Type B pancreatic cell (in vitro differentiated cells): Measurements from ENCODE around the gene PRKCE. TPM values are rescaled to one million over a fixed set of nuclear protein-coding genes. Genes with fewer than 3 reads are reported as not detected.

Experiments used
- DNase-seq: peaks from one replicate; pipeline ENCODE4 v3.0.0; 2021; ENCODE audit warnings: mixed read lengths; ENCODE audit not compliant: unreplicated experiment; ENCODE audit errors: extremely low spot score
- H3K27ac Mint-ChIP-seq: 2 replicates; pipeline ENCODE4 v1.8.0; 2021; ENCODE audit warnings: mild to moderate bottlenecking, mixed read lengths
- H3K27me3 Mint-ChIP-seq: 2 replicates; pipeline ENCODE4 v1.8.0; 2021; ENCODE audit warnings: mixed read lengths
- H3K36me3 Mint-ChIP-seq: 2 replicates; pipeline ENCODE4 v1.8.0; 2021; ENCODE audit warnings: mixed read lengths
- H3K4me1 Mint-ChIP-seq: one replicate; pipeline ENCODE4 v1.8.0; 2021; ENCODE audit warnings: mixed read lengths; ENCODE audit not compliant: unreplicated experiment
- H3K4me3 Mint-ChIP-seq: 2 replicates; pipeline ENCODE4 v1.8.0; 2021; ENCODE audit warnings: mild to moderate bottlenecking, mixed read lengths
- H3K9me3 Mint-ChIP-seq: 2 replicates; pipeline ENCODE4 v1.8.0; 2021; ENCODE audit warnings: mixed read lengths
- total RNA-seq: library from RNA; stranded (reverse); gene quantifications from 2 replicates; pipeline ENCODE4 v1.2.1, GENCODE V29; 2021; ENCODE audit warnings: low replicate concordance
- TF ChIP-seq, protein P1 (sequence below): fragments of 200-600 bp; sonication (generic); conservative IDR thresholded peaks from 2 replicates; pipeline ENCODE4 v1.5.0; 2021; ENCODE audit warnings: antibody characterized with exemption, mild to moderate bottlenecking

The PRKCE gene
- total RNA-seq, 1 donor from 2014 or later = 21.2 TPM

DNA sequence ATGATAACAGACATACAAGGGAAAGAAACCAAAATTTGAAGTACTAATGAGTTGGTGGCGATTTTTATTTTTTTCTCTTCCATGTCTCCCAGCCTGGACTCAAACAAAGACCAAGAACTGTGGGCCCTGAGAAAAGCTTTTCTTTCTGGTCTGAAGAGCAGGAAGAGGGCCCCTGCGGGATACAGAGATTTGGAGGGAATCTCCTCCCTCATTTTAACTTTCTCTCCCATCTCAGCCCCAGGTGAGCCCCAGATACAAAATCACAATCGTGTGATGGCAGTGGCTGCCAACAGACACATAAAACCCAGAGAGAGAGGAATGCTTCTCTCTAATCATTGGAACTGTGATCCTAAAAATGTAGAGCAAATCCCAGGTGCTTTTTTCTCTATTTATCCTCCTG is 19.5 kb upstream of the PRKCE start:
- no peaks in the 10 kb centered on the region for H3K36me3 Mint-ChIP-seq
- no peak for DNase-seq
- H3K4me3 Mint-ChIP-seq = no peak overlapping the region
- H3K27me3 Mint-ChIP-seq = peaks cover 37% of the 10 kb centered on the region
- TF ChIP-seq, protein P1, sequence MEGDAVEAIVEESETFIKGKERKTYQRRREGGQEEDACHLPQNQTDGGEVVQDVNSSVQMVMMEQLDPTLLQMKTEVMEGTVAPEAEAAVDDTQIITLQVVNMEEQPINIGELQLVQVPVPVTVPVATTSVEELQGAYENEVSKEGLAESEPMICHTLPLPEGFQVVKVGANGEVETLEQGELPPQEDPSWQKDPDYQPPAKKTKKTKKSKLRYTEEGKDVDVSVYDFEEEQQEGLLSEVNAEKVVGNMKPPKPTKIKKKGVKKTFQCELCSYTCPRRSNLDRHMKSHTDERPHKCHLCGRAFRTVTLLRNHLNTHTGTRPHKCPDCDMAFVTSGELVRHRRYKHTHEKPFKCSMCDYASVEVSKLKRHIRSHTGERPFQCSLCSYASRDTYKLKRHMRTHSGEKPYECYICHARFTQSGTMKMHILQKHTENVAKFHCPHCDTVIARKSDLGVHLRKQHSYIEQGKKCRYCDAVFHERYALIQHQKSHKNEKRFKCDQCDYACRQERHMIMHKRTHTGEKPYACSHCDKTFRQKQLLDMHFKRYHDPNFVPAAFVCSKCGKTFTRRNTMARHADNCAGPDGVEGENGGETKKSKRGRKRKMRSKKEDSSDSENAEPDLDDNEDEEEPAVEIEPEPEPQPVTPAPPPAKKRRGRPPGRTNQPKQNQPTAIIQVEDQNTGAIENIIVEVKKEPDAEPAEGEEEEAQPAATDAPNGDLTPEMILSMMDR = no peak
- no peaks in the 10 kb centered on the region for H3K9me3 Mint-ChIP-seq
- no peak overlapping the region for H3K27ac Mint-ChIP-seq
- H3K4me1 Mint-ChIP-seq = no peaks in the 10 kb centered on the region

DNA sequence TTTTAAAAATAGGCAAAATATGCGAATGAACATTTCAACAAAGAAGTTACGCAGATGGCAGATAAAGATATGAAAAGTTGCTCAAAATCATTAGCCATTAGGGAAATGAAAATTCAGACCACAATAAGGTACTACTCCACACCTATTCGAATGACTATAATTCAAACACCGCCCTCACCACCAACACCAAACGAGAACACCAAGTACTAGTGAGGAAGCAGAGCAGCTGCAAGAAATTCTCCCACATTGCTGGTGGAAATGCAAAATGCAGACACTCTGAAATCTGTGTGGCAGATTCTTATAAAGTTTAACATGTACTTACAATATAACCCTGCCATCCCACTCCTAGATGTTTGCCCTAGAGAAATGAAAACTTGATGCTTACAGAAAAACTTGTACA is 17.3 kb upstream of the PRKCE start:
- DNase-seq = no peak
- Mint-ChIP-seq H3K4me3 (no peak overlapping the region), H3K27ac (no peak overlapping the region), H3K4me1 (no peaks in the 10 kb centered on the region), H3K36me3 (no peaks in the 10 kb centered on the region), H3K27me3 (peaks cover 46% of the 10 kb centered on the region), H3K9me3 (no peaks in the 10 kb centered on the region)
- TF ChIP-seq, protein P1 = no peak

- Mint-ChIP-seq H3K4me1 (no peaks in the 10 kb centered on the region), H3K4me3 (no peak overlapping the region), H3K27me3 (peaks cover 54% of the 10 kb centered on the region), H3K27ac (no peak overlapping the region), H3K36me3 (no peaks in the 10 kb centered on the region), H3K9me3 (no peaks in the 10 kb centered on the region)
- TF ChIP-seq, protein P1 = no peak
- no peak for DNase-seq
These were observed 15.5 kb upstream of the PRKCE start for GRCh38 chr2:45636008-45636407.

GRCh38 chr2:45637440-45637839 is 14.0 kb upstream of the PRKCE start:
- H3K9me3 Mint-ChIP-seq = no peaks in the 10 kb centered on the region
- TF ChIP-seq, protein P1 = no peak
- H3K4me1 Mint-ChIP-seq = no peaks in the 10 kb centered on the region
- no peak for DNase-seq
- H3K36me3 Mint-ChIP-seq = no peaks in the 10 kb centered on the region
- peaks cover 63% of the 10 kb centered on the region for H3K27me3 Mint-ChIP-seq
- no peak overlapping the region for H3K27ac Mint-ChIP-seq
- H3K4me3 Mint-ChIP-seq = no peak overlapping the region

GRCh38 chr2:45640576-45640975 is 10.9 kb upstream of the PRKCE start:
- no peaks in the 10 kb centered on the region for H3K9me3 Mint-ChIP-seq
- no peak overlapping the region for H3K4me3 Mint-ChIP-seq
- no peak overlapping the region for H3K27ac Mint-ChIP-seq
- TF ChIP-seq, protein P1 = no peak
- DNase-seq = no peak
- H3K36me3 Mint-ChIP-seq = no peaks in the 10 kb centered on the region
- peaks cover 67% of the 10 kb centered on the region for H3K27me3 Mint-ChIP-seq
- peaks cover 6% of the 10 kb centered on the region for H3K4me1 Mint-ChIP-seq

- Mint-ChIP-seq H3K36me3 (no peaks in the 10 kb centered on the region), H3K27me3 (peaks cover 59% of the 10 kb centered on the region), H3K27ac (no peak overlapping the region), H3K4me1 (peaks cover 6% of the 10 kb centered on the region), H3K9me3 (no peaks in the 10 kb centered on the region), H3K4me3 (peak overlapping the region; percentile 62)
- DNase-seq = no peak
- TF ChIP-seq, protein P1 = no peak
These were observed 8.4 kb upstream of the PRKCE start for GRCh38 chr2:45643095-45643494.
